MM.1S (cell line): ENCODE results near the gene CERS2.

ENCODE experiments used
- CTCF ChIP-seq: fragments of 300-600 bp; sonication (generic); IDR thresholded peaks from 2 replicates; pipeline ENCODE4 v1.5.1; 2016; ENCODE audit warnings: antibody characterized with exemption, low read length, mixed read lengths
- EZH2 ChIP-seq: fragments of 300-600 bp; sonication (generic); optimal IDR thresholded peaks from 2 replicates; pipeline ENCODE3; 2017; ENCODE audit warnings: low read depth, mild to moderate bottlenecking, antibody characterized with exemption, low read length, mixed read lengths
- EZH2phosphoT487 ChIP-seq: fragments of 300-600 bp; sonication (generic); IDR thresholded peaks from 2 replicates; pipeline ENCODE4 v1.6.1; 2018; ENCODE audit warnings: antibody characterized with exemption, low read length

GRCh38 chr1:151013518-151013917 lies 38.9 kb upstream of the CERS2 start:
- TF ChIP-seq EZH2phosphoT487 (no peak), EZH2 (no peak), CTCF (no peak)
